IMR-90 (cell line): ENCODE measurements around the gene CDC42EP2. TPM values are rescaled to one million over a fixed set of nuclear protein-coding genes. Genes with fewer than 3 reads are reported as not detected.
A peak's percentile ranks its signal among the peaks of the same experiment; 100 is the strongest.

Source experiments
- ATAC-seq: fragments of 200-7000 bp; cut with Tn5 transposase; 2 replicates; pipeline ENCODE4 v1.9.1; 2020; ENCODE audit warnings: low read depth, mild to moderate bottlenecking, moderate library complexity
- BruUV-seq: library from RNA; stranded (reverse); fragments of 400-500 nt; replicated peaks from 2 replicates; lab custom pipeline; 2021; lab: Mats Ljungman, UMichigan
- CTCF ChIA-PET: fragments of 300-600 bp; formaldehyde crosslinking; extraction: SDS; loops from one replicate; lab custom pipeline; 2021; ENCODE audit warnings: antibody characterized with exemption; lab: Yijun Ruan, JAX
- POLR2A ChIA-PET: fragments of 300-600 bp; sonication (Branson Sonifier 250); formaldehyde crosslinking; loops from one replicate; lab custom pipeline; 2022; ENCODE audit warnings: antibody characterized with exemption; ENCODE audit not compliant: unreplicated experiment; lab: Charles Lee
- DNase-seq: peaks from one replicate; pipeline ENCODE4 v3.0.0; 2013
- H2AFZ ChIP-seq: replicated peaks from 2 replicates; pipeline ENCODE3; 2013; ENCODE audit warnings: low read length, mild to moderate bottlenecking; ENCODE audit not compliant: poor library complexity
- H2AK5ac ChIP-seq: 2 replicates; pipeline ENCODE4 v1.6.1; 2013; ENCODE audit warnings: low read depth, low read length, inconsistent platforms
- H2AK9ac ChIP-seq: replicated peaks from 2 replicates; pipeline ENCODE3; 2013; ENCODE audit warnings: mild to moderate bottlenecking, low read depth, low read length, moderate library complexity; ENCODE audit not compliant: poor library complexity
- H2BK120ac ChIP-seq: 2 replicates; pipeline ENCODE4 v1.6.1; 2013; ENCODE audit warnings: low read depth, low read length, inconsistent platforms
- H2BK15ac ChIP-seq: 3 replicates; pipeline ENCODE4 v1.6.1; 2013; ENCODE audit warnings: low read depth, low read length, inconsistent platforms
- H2BK20ac ChIP-seq: 2 replicates; pipeline ENCODE4 v1.6.1; 2013; ENCODE audit warnings: low read depth, mild to moderate bottlenecking, inconsistent platforms, low read length, moderate library complexity
- H2BK5ac ChIP-seq: 2 replicates; pipeline ENCODE4 v1.6.1; 2013; ENCODE audit warnings: mild to moderate bottlenecking, low read depth, low read length, inconsistent platforms; ENCODE audit not compliant: poor library complexity, severe bottlenecking
- H3K14ac ChIP-seq: replicated peaks from 2 replicates; pipeline ENCODE4 v1.6.1; 2013; ENCODE audit warnings: low read depth, low read length, inconsistent platforms
- H3K18ac ChIP-seq: 2 replicates; pipeline ENCODE4 v1.6.1; 2013; ENCODE audit warnings: low read depth, low read length, control low read depth
- H3K23ac ChIP-seq: 2 replicates; pipeline ENCODE4 v1.6.1; 2013; ENCODE audit warnings: low read depth, low read length, inconsistent platforms
- H3K27ac ChIP-seq: 2 replicates; pipeline ENCODE4 v1.5.1; 2013; ENCODE audit warnings: mild to moderate bottlenecking, control low read depth, low read length; ENCODE audit not compliant: insufficient read depth
- H3K27me3 ChIP-seq: 2 replicates; pipeline ENCODE4 v1.6.1; 2013; ENCODE audit warnings: low read length; ENCODE audit not compliant: control insufficient read depth, insufficient read depth
- H3K36me3 ChIP-seq: 2 replicates; pipeline ENCODE4 v1.6.1; 2013; ENCODE audit warnings: low read length, mixed read lengths; ENCODE audit not compliant: control insufficient read depth, insufficient read depth
- H3K4ac ChIP-seq: 2 replicates; pipeline ENCODE4 v1.6.1; 2013; ENCODE audit warnings: low read depth, low read length, inconsistent platforms
- H3K4me1 ChIP-seq: 2 replicates; pipeline ENCODE4 v1.6.1; 2013; ENCODE audit warnings: low read length, mixed read lengths; ENCODE audit not compliant: control insufficient read depth, insufficient read depth
- H3K4me2 ChIP-seq: 2 replicates; pipeline ENCODE4 v1.6.1; 2013; ENCODE audit warnings: low read depth, mild to moderate bottlenecking, control low read depth, low read length, moderate library complexity
- H3K4me3 ChIP-seq: 2 replicates; pipeline ENCODE4 v1.5.1; 2013; ENCODE audit warnings: low read depth, mild to moderate bottlenecking, control low read depth, low read length, moderate library complexity; ENCODE audit not compliant: insufficient read depth
- H3K56ac ChIP-seq: 2 replicates; pipeline ENCODE4 v1.6.1; 2013; ENCODE audit warnings: low read length, inconsistent platforms; ENCODE audit not compliant: insufficient read depth; ENCODE audit errors: extremely low read depth
- H3K79me1 ChIP-seq, 2 experiments: 2 replicates each; pipeline ENCODE4 v1.6.1; 2013; ENCODE audit warnings: low read length in 2 of 2, inconsistent platforms in 1 of 2, low read depth in 1 of 2
- H3K9ac ChIP-seq: 2 replicates; pipeline ENCODE4 v1.6.1; 2013; ENCODE audit warnings: low read depth, low read length, control low read depth
- H3K9me1 ChIP-seq: 2 replicates; pipeline ENCODE4 v1.6.1; 2013; ENCODE audit warnings: low read length, inconsistent platforms; ENCODE audit not compliant: insufficient read depth
- H3K9me3 ChIP-seq: 2 replicates; pipeline ENCODE4 v1.6.1; 2013; ENCODE audit warnings: low read length; ENCODE audit not compliant: control insufficient read depth, insufficient read depth
- H4K20me1 ChIP-seq: 2 replicates; pipeline ENCODE4 v1.6.1; 2013; ENCODE audit warnings: low read length, inconsistent platforms; ENCODE audit not compliant: insufficient read depth
- H4K5ac ChIP-seq: 2 replicates; pipeline ENCODE4 v1.6.1; 2013; ENCODE audit warnings: mild to moderate bottlenecking, low read depth, low read length, control low read depth
- H4K8ac ChIP-seq, 2 experiments: 2 replicates each; pipeline ENCODE4 v1.6.1; 2013; ENCODE audit warnings: low read depth in 2 of 2, low read length in 2 of 2, control low read depth in 1 of 2, inconsistent platforms in 1 of 2
- H4K91ac ChIP-seq: 2 replicates; pipeline ENCODE4 v1.6.1; 2013; ENCODE audit warnings: low read depth, low read length, inconsistent platforms; ENCODE audit not compliant: insufficient read depth
- CEBPB ChIP-seq: IDR thresholded peaks from 2 replicates; pipeline ENCODE4 v1.6.1; 2012; ENCODE audit warnings: low read depth, low read length, improper control_type of control experiment
- POLR2A ChIP-seq: IDR thresholded peaks from 2 replicates; pipeline ENCODE4 v1.6.1; 2012; ENCODE audit warnings: mild to moderate bottlenecking, low read depth, low read length
- USF2 ChIP-seq: fragments of 150-350 bp; IDR thresholded peaks from 2 replicates; pipeline ENCODE4 v1.6.1; 2017; ENCODE audit warnings: mild to moderate bottlenecking, antibody characterized with exemption, low read length, low read depth
- WGBS, 2 experiments: methylation state at CpG; one replicate each; pipeline versions ENCODE4 v1.1.5 to v1.1.7; 2013; ENCODE audit warnings: missing lambda C conversion rate in 2 of 2; ENCODE audit not compliant: insufficient read length in 1 of 2; ENCODE audit errors: extremely low coverage in 2 of 2; 5-methylcytosine and 5-hydroxymethylcytosine counted together
- dilution Hi-C: fragments of 300-500 bp; cut with HindIII; formaldehyde crosslinking; loops from one replicate; pipeline ENCODE4 v1.14.3; 2018; ENCODE audit warnings: low sequenced_read_pairs; ENCODE audit not compliant: unreplicated experiment
- in situ Hi-C: fragments of 300-500 bp; cut with MboI; formaldehyde crosslinking; loops from 3 replicates; pipeline ENCODE4 v1.14.3; 2019; ENCODE audit warnings: low sequenced_read_pairs, inconsistent platforms, mixed read lengths
- intact Hi-C: fragments of 100-400 bp; cut with micrococcal nuclease; formaldehyde crosslinking; loops from 2 replicates; pipeline ENCODE4 v1.10.0; 2022
- polyA plus RNA-seq, 3 experiments: library from polyadenylated mRNA; depleted of rRNA; stranded (reverse); fragments of >200 nt; gene quantifications; 2 replicates each; pipeline ENCODE4 v1.2.3, GENCODE V29; 2012; ENCODE audit warnings: low replicate concordance in 1 of 3
- total RNA-seq: library from RNA; depleted of rRNA; stranded (reverse); fragments of >200 nt; gene quantifications from 2 replicates; pipeline ENCODE4 v1.2.3, GENCODE V29; 2012

Gene CDC42EP2
- total and polyA plus RNA-seq, 2 of the 4 experiments (the other 2 are of a cell fraction) = 5.2 to 27.5 TPM

- no peak overlapping the region for H2BK20ac ChIP-seq
- dilution Hi-C loops = no loop called here
- H3K4me2 ChIP-seq = no peak overlapping the region
These were observed 43.2 kb downstream of the CDC42EP2 start for GRCh38 chr11:65357856-65358356.

More at GRCh38 chr11:65357856-65358356, 43.2 kb downstream of the CDC42EP2 start:
- POLR2A ChIA-PET = interaction anchor here (0.6 to 2.8 kb wide), 2 partner anchors 142 to 144 kb away, joined by 4 to 10 read pairs; partner anchors contain the start of gene MALAT1
- in situ Hi-C loops = no loop called here
- peaks cover 2% of the 10 kb centered on the region; the same call in 1 of the 2 replicates for H3K36me3 ChIP-seq
- no peak overlapping the region for H3K4ac ChIP-seq
- H4K8ac ChIP-seq = no peak overlapping the region
- H3K9me1 ChIP-seq = peaks cover 7% of the 10 kb centered on the region; the same call in 1 of the 2 replicates
- DNase-seq (no peak), ATAC-seq (no peak)
- H2AK9ac ChIP-seq = no peak overlapping the region
- no peak overlapping the region for H3K18ac ChIP-seq
- H2BK15ac ChIP-seq = no peak overlapping the region
- H3K23ac ChIP-seq = no peak overlapping the region
- 76% methylated on average over 5 of the region's 8 CpGs; no CpG with 5 or more reads in 1 of the 2 experiments for WGBS, 2 experiments
- no peak overlapping the region for H3K56ac ChIP-seq
- no TSS peak for BruUV-seq
- H4K5ac ChIP-seq = no peak overlapping the region
- no peak overlapping the region for H2AFZ ChIP-seq
- no peak overlapping the region for H2AK5ac ChIP-seq
- H3K4me1 ChIP-seq = peaks cover 8% of the 10 kb centered on the region
- H3K79me1 ChIP-seq = 0 out of 4 replicates have a peak, but pooled peaks cover 0 to 4% of the 10 kb centered on the region in 2 experiments
- peaks cover 22% of the 10 kb centered on the region for H3K27me3 ChIP-seq
- CTCF ChIA-PET = no interaction called here
- no peak overlapping the region for H2BK120ac ChIP-seq
- intact Hi-C loops = no loop called here
- H3K27ac ChIP-seq = no peak overlapping the region
- H4K91ac ChIP-seq = no peak overlapping the region
- H3K4me3 ChIP-seq = no peak overlapping the region
- no peak overlapping the region for H2BK5ac ChIP-seq
- no peak overlapping the region for H3K14ac ChIP-seq
- H3K9me3 ChIP-seq = no peaks in the 10 kb centered on the region
- H3K9ac ChIP-seq = no peak overlapping the region
- TF ChIP-seq CEBPB (peak; percentile 56), USF2 (no peak), POLR2A (no peak)
- peaks cover 12% of the 10 kb centered on the region for H4K20me1 ChIP-seq
